ENCODE data around the gene NRP2.

The NRP2 gene

GRCh38 chr2:205675861-205676516, 6.3 kb upstream of the NRP2 start:
- no peak overlapping the region for H3K27ac ChIP-seq (replicated peaks; ENCODE audit: low read length)
- DNase-seq (ENCODE audit: low spot score), result peak; percentile 59

GRCh38 chr2:205678541-205679142, 3.7 kb upstream of the NRP2 start:
- Histone ChIP-seq H3K36me3 (replicated peaks in 1 of 2; ENCODE audit: control insufficient read depth in 2 of 2, insufficient read depth in 2 of 2, low read length in 2 of 2) (no peaks in the 10 kb centered on the region), H3K14ac (ENCODE audit: low read length) (no peak overlapping the region), H3K79me1 (ENCODE audit: low read depth, low read length) (no peaks in the 10 kb centered on the region), H2BK15ac (ENCODE audit: low read length) (no peak overlapping the region), H3K4me3 (ENCODE audit: low read length in 2 of 2) (no peak overlapping the region), H3K4ac (ENCODE audit: low read length) (no peak overlapping the region), H3K9ac (ENCODE audit: low read depth, low read length, poor library complexity) (no peak overlapping the region), H3K18ac (ENCODE audit: low read length) (no peak overlapping the region), H2BK5ac (ENCODE audit: low read length) (no peak overlapping the region), H3K9me3 (replicated peaks in 1 of 2; ENCODE audit: control insufficient read depth in 2 of 2, insufficient read depth in 1 of 2, low read depth in 1 of 2, low read length in 2 of 2) (no peaks in the 10 kb centered on the region), H3K27ac (replicated peaks; ENCODE audit: low read length) (no peak overlapping the region), H3K4me1 (ENCODE audit: control insufficient read depth in 2 of 2, insufficient read depth in 1 of 2, low read depth in 1 of 2, low read length in 2 of 2) (peaks cover 13 to 20% of the 10 kb centered on the region in 2 donors), H3K27me3 (ENCODE audit: control insufficient read depth in 3 of 3, insufficient read depth in 3 of 3, low read depth in 1 of 3, low read length in 3 of 3) (peaks cover 0 to 10% (median 0%) of the 10 kb centered on the region in 3 experiments), H2BK12ac (ENCODE audit: low read length) (peak overlapping the region; percentile 14), H3K23ac (ENCODE audit: low read depth, low read length, poor library complexity) (no peak overlapping the region), H4K91ac (ENCODE audit: low read depth, low read length, poor library complexity) (no peak overlapping the region), H2AFZ (ENCODE audit: low read length) (no peak overlapping the region), H2BK120ac (ENCODE audit: low read depth, low read length) (no peak overlapping the region), H3K4me2 (ENCODE audit: insufficient read depth, low read length, poor library complexity, severe bottlenecking) (no peak overlapping the region), H2AK5ac (ENCODE audit: low read depth, low read length) (no peak overlapping the region), H4K8ac (ENCODE audit: low read depth, low read length) (no peak overlapping the region)
- no peak for DNase-seq (ENCODE audit: low spot score)
- no CpG with 5 or more reads among the region's 9 CpGs for WGBS, 2 donors (ENCODE audit: extremely low coverage in 2 of 2, insufficient read length in 2 of 2, insufficient replicate concordance in 1 of 2)

More at GRCh38 chr2:205675861-205676516, 6.3 kb upstream of the NRP2 start:
- H2BK120ac ChIP-seq (ENCODE audit: low read depth, low read length), result no peak overlapping the region
- H3K9me3 ChIP-seq (replicated peaks in 1 of 2; ENCODE audit: control insufficient read depth in 2 of 2, insufficient read depth in 1 of 2, low read depth in 1 of 2, low read length in 2 of 2), result no peaks in the 10 kb centered on the region
- no peak overlapping the region for H2AK5ac ChIP-seq (ENCODE audit: low read depth, low read length)
- no peak overlapping the region for H4K91ac ChIP-seq (ENCODE audit: low read depth, low read length, poor library complexity)
- H2BK15ac ChIP-seq (ENCODE audit: low read length), result no peak overlapping the region
- no peaks in the 10 kb centered on the region for H3K79me1 ChIP-seq (ENCODE audit: low read depth, low read length)
- H2AFZ ChIP-seq (ENCODE audit: low read length), result peak overlapping the region; percentile 70
- H3K36me3 ChIP-seq (replicated peaks in 1 of 2; ENCODE audit: control insufficient read depth in 2 of 2, insufficient read depth in 2 of 2, low read length in 2 of 2), result no peaks in the 10 kb centered on the region
- H3K4me2 ChIP-seq (ENCODE audit: insufficient read depth, low read length, poor library complexity, severe bottlenecking), result no peak overlapping the region
- no peak overlapping the region for H3K23ac ChIP-seq (ENCODE audit: low read depth, low read length, poor library complexity)
- no peak overlapping the region for H3K18ac ChIP-seq (ENCODE audit: low read length)
- H3K9ac ChIP-seq (ENCODE audit: low read depth, low read length, poor library complexity), result no peak overlapping the region
- no peak overlapping the region for H3K4ac ChIP-seq (ENCODE audit: low read length)
- no peak overlapping the region for H3K4me3 ChIP-seq (ENCODE audit: low read length in 2 of 2)
- H3K27me3 ChIP-seq (ENCODE audit: control insufficient read depth in 3 of 3, insufficient read depth in 3 of 3, low read depth in 1 of 3, low read length in 3 of 3), result no peaks in the 10 kb centered on the region
- no peak overlapping the region for H2BK5ac ChIP-seq (ENCODE audit: low read length)
- peaks cover 9 to 10% of the 10 kb centered on the region in 2 donors for H3K4me1 ChIP-seq (ENCODE audit: control insufficient read depth in 2 of 2, insufficient read depth in 1 of 2, low read depth in 1 of 2, low read length in 2 of 2)
- no peak overlapping the region for H3K14ac ChIP-seq (ENCODE audit: low read length)
- no CpG with 5 or more reads among the region's 7 CpGs for WGBS, 2 donors (ENCODE audit: extremely low coverage in 2 of 2, insufficient read length in 2 of 2, insufficient replicate concordance in 1 of 2)
- no peak overlapping the region for H4K8ac ChIP-seq (ENCODE audit: low read depth, low read length)
- H2BK12ac ChIP-seq (ENCODE audit: low read length), result no peak overlapping the region

DNA sequence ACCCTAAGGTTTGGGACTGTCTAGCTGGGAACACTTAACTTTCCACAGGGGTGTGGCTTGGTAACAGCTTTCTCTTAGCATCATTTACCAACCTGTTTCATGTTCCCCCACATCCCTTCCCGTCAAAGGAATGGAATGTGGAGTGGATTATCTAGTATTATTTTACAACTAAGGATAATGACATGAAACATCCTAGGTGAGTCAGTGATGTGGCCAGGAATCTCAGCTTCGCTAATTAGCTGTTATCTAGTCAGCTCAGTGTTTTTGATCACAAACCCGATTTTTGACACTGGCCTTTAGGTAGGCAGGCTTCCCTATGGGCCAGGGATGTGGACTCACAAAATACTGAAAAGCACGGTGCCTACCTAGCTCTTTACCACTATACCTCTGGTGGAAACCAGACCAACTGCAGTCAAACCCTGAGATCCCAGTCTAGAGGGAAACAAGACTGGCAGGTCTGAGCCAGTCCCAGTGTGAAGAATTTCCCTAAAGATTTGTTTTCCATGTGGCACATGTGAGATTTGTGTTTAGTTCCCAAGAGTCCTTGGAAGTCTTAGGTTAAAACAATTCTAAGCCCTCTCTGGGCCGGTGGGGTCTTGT, 2.8 kb upstream of the NRP2 start:
- Histone ChIP-seq H3K23ac (ENCODE audit: low read depth, low read length, poor library complexity) (no peak overlapping the region), H2AK5ac (ENCODE audit: low read depth, low read length) (no peak overlapping the region), H3K9ac (ENCODE audit: low read depth, low read length, poor library complexity) (no peak overlapping the region), H4K91ac (ENCODE audit: low read depth, low read length, poor library complexity) (no peak overlapping the region), H2BK120ac (ENCODE audit: low read depth, low read length) (no peak overlapping the region), H3K4me2 (ENCODE audit: insufficient read depth, low read length, poor library complexity, severe bottlenecking) (no peak overlapping the region), H2BK15ac (ENCODE audit: low read length) (no peak overlapping the region), H2BK5ac (ENCODE audit: low read length) (no peak overlapping the region), H2BK12ac (ENCODE audit: low read length) (no peak overlapping the region), H3K4me1 (ENCODE audit: control insufficient read depth in 2 of 2, insufficient read depth in 1 of 2, low read depth in 1 of 2, low read length in 2 of 2) (peaks cover 15 to 27% of the 10 kb centered on the region in 2 donors), H3K4ac (ENCODE audit: low read length) (no peak overlapping the region), H3K4me3 (ENCODE audit: low read length in 2 of 2) (no peak overlapping the region), H3K79me1 (ENCODE audit: low read depth, low read length) (no peaks in the 10 kb centered on the region), H3K27ac (replicated peaks; ENCODE audit: low read length) (no peak overlapping the region), H3K27me3 (ENCODE audit: control insufficient read depth in 3 of 3, insufficient read depth in 3 of 3, low read depth in 1 of 3, low read length in 3 of 3) (peaks cover 0 to 19% (median 2%) of the 10 kb centered on the region in 3 experiments), H3K9me3 (replicated peaks in 1 of 2; ENCODE audit: control insufficient read depth in 2 of 2, insufficient read depth in 1 of 2, low read depth in 1 of 2, low read length in 2 of 2) (no peaks in the 10 kb centered on the region), H3K36me3 (replicated peaks in 1 of 2; ENCODE audit: control insufficient read depth in 2 of 2, insufficient read depth in 2 of 2, low read length in 2 of 2) (no peaks in the 10 kb centered on the region), H3K14ac (ENCODE audit: low read length) (no peak overlapping the region), H2AFZ (ENCODE audit: low read length) (peak overlapping the region; percentile 16), H3K18ac (ENCODE audit: low read length) (no peak overlapping the region), H4K8ac (ENCODE audit: low read depth, low read length) (no peak overlapping the region)
- no CpG with 5 or more reads among the region's 5 CpGs for WGBS, 2 donors (ENCODE audit: extremely low coverage in 2 of 2, insufficient read length in 2 of 2, insufficient replicate concordance in 1 of 2)
- DNase-seq (ENCODE audit: low spot score), result no peak

GRCh38 chr2:205680067-205680466, 2.2 kb upstream of the NRP2 start:
- no peak overlapping the region for H3K9ac ChIP-seq (ENCODE audit: low read depth, low read length, poor library complexity)
- H3K4me3 ChIP-seq (ENCODE audit: low read length in 2 of 2), result no peak overlapping the region
- no peak overlapping the region for H3K23ac ChIP-seq (ENCODE audit: low read depth, low read length, poor library complexity)
- no peak overlapping the region for H3K18ac ChIP-seq (ENCODE audit: low read length)
- H4K8ac ChIP-seq (ENCODE audit: low read depth, low read length), result no peak overlapping the region
- no peak overlapping the region for H2AK5ac ChIP-seq (ENCODE audit: low read depth, low read length)
- H4K91ac ChIP-seq (ENCODE audit: low read depth, low read length, poor library complexity), result no peak overlapping the region
- peaks cover 2 to 25% (median 2%) of the 10 kb centered on the region in 3 experiments for H3K27me3 ChIP-seq (ENCODE audit: control insufficient read depth in 3 of 3, insufficient read depth in 3 of 3, low read depth in 1 of 3, low read length in 3 of 3)
- no peak overlapping the region for H2BK5ac ChIP-seq (ENCODE audit: low read length)
- WGBS, 2 donors (ENCODE audit: extremely low coverage in 2 of 2, insufficient read length in 2 of 2, insufficient replicate concordance in 1 of 2), result no CpG with 5 or more reads among the region's 3 CpGs
- peak; percentile 86 for DNase-seq (ENCODE audit: low spot score)
- H2AFZ ChIP-seq (ENCODE audit: low read length), result peak overlapping the region; percentile 16
- no peak overlapping the region for H3K27ac ChIP-seq (replicated peaks; ENCODE audit: low read length)
- no peaks in the 10 kb centered on the region for H3K9me3 ChIP-seq (replicated peaks in 1 of 2; ENCODE audit: control insufficient read depth in 2 of 2, insufficient read depth in 1 of 2, low read depth in 1 of 2, low read length in 2 of 2)
- H2BK120ac ChIP-seq (ENCODE audit: low read depth, low read length), result no peak overlapping the region
- no peak overlapping the region for H3K4ac ChIP-seq (ENCODE audit: low read length)
- no peaks in the 10 kb centered on the region for H3K36me3 ChIP-seq (replicated peaks in 1 of 2; ENCODE audit: control insufficient read depth in 2 of 2, insufficient read depth in 2 of 2, low read length in 2 of 2)
- H3K79me1 ChIP-seq (ENCODE audit: low read depth, low read length), result no peaks in the 10 kb centered on the region
- H2BK15ac ChIP-seq (ENCODE audit: low read length), result no peak overlapping the region
- no peak overlapping the region for H3K14ac ChIP-seq (ENCODE audit: low read length)
- peaks cover 20 to 30% of the 10 kb centered on the region in 2 donors for H3K4me1 ChIP-seq (ENCODE audit: control insufficient read depth in 2 of 2, insufficient read depth in 1 of 2, low read depth in 1 of 2, low read length in 2 of 2)
- no peak overlapping the region for H2BK12ac ChIP-seq (ENCODE audit: low read length)
- no peak overlapping the region for H3K4me2 ChIP-seq (ENCODE audit: insufficient read depth, low read length, poor library complexity, severe bottlenecking)

Data from neuronal stem cell (in vitro differentiated cells).